Measurements from ENCODE around the gene PHACTR3. TPM values are rescaled to one million over a fixed set of nuclear protein-coding genes. Genes with fewer than 3 reads are reported as not detected.

PHACTR3 gene
- total RNA-seq, 4 donors from 2014 or later: 0.54 to 0.81 (median 0.59) TPM; not detected in 1

DNA sequence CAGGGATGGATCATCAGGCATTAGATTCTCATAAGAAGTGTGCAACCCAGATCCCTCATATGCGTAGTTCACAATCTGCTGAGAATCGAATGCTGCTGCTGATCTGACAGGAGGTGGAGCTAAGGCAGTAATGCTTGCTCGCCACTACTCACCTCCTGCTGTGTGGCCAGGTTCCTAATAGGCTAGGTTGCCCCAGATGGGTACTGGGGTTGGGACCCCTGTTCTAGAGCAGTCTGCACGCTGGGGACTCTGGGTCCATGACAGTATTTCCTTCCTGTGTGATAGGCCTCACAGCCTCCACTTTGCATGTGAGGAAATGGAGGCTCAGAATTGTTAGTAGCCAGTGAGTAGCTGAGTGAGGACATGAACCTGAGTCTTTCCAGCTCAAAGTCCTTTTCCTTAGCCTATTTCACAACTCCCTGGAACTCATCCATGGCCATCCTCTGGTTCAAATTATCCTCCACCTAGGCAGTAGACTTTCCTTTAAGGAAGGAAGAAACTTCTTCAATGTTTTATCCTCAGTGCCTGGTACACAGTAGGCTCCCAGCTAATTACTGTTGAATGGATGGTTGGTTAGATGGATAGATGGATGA is 211.9 kb downstream of the PHACTR3 start:
- 100% methylated on average over 2 of the region's 4 CpGs for WGBS, 2 donors (ENCODE audit: low coverage in 1 of 2)
- peaks cover 10% of the 10 kb centered on the region for H3K27me3 ChIP-seq
- no peaks in the 10 kb centered on the region for H3K36me3 ChIP-seq
- H3K4me1 ChIP-seq: peaks cover 0 to 7% (median 0%) of the 10 kb centered on the region in 3 donors
- no peak overlapping the region for H3K4me3 ChIP-seq
- TF ChIP-seq POLR2AphosphoS5 (IDR thresholded peaks at IDR 0.05) (no peak), EP300 (IDR thresholded peaks at IDR 0.05) (no peak), POLR2A (IDR thresholded peaks at IDR 0.05) (no peak)
- TF ChIP-seq, protein P1, sequence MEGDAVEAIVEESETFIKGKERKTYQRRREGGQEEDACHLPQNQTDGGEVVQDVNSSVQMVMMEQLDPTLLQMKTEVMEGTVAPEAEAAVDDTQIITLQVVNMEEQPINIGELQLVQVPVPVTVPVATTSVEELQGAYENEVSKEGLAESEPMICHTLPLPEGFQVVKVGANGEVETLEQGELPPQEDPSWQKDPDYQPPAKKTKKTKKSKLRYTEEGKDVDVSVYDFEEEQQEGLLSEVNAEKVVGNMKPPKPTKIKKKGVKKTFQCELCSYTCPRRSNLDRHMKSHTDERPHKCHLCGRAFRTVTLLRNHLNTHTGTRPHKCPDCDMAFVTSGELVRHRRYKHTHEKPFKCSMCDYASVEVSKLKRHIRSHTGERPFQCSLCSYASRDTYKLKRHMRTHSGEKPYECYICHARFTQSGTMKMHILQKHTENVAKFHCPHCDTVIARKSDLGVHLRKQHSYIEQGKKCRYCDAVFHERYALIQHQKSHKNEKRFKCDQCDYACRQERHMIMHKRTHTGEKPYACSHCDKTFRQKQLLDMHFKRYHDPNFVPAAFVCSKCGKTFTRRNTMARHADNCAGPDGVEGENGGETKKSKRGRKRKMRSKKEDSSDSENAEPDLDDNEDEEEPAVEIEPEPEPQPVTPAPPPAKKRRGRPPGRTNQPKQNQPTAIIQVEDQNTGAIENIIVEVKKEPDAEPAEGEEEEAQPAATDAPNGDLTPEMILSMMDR (IDR thresholded peaks at IDR 0.05): no peak
- H3K27ac ChIP-seq: no peak overlapping the region
- ATAC-seq: no peak
- no peaks in the 10 kb centered on the region for H3K9me3 ChIP-seq

DNA sequence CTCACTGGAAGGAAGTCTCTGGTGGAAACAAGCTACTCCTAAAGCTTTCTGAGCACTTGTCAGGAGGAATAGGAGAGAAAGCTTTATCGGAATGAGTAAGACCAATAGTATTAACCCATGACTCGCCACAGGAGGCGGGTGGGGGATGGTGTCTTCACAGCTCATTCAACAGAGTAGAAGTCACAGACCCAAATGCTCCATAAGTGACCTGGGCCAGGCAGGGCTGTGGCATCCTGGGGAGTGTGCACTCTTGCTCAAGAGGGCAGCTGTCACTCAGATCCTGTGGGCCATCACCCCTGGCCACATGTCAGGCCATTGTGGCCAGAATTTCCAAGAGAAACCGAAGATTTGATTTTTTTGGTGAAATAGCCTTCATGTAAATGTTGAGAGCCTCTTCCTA is 213.1 kb downstream of the PHACTR3 start:
- Histone ChIP-seq H3K27ac (no peak overlapping the region), H3K9me3 (no peaks in the 10 kb centered on the region), H3K4me3 (no peak overlapping the region), H3K27me3 (peaks cover 10% of the 10 kb centered on the region), H3K4me1 (peaks cover 0 to 7% (median 0%) of the 10 kb centered on the region in 3 donors), H3K36me3 (no peaks in the 10 kb centered on the region)
- no peak for ATAC-seq
- TF ChIP-seq POLR2AphosphoS5 (IDR thresholded peaks at IDR 0.05): no peak
- TF ChIP-seq POLR2A (IDR thresholded peaks at IDR 0.05): no peak
- TF ChIP-seq, protein P1 (IDR thresholded peaks at IDR 0.05): no peak
- no peak for TF ChIP-seq EP300 (IDR thresholded peaks at IDR 0.05)
- 91 to 93% methylated on average over 1 to 3 of the region's 4 CpGs for WGBS, 2 donors (ENCODE audit: low coverage in 1 of 2)

DNA sequence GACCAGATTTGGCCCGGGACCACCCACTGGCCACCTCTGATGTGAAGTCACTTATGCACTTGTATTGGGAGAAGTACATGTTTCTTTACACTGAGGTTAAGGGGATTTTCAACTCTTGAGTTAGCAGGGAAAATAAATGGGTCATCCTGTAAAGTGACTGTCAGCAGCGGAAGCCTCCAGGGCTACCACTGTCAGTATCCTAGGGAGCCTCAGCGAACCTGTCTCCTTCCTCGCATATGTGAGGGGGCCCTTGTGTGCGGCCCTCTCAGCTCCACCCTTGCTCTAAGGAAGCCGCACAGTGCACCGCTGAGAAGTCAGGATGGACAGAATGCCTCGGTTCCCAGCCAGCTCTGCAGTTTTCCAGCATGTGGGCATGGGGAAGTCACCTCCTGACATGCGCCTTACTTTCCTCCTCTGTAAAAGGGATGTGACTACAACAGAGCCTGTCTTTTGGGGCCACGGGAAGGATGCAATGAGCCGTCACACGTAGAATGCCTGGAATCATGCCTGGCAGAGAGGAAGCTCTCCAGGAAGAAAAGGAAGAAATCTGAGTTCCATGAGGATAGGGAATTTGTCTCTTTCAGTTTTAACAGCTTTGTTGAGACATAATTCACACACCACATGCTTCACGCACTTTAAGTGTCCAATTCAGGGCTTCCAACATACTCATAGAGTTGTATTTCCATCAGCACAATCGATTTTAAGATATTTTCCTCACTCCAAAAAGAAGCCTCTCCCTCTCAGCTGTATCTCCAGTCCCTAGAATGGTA is 213.7 kb downstream of the PHACTR3 start:
- ATAC-seq: no peak
- no peak overlapping the region for H3K27ac ChIP-seq
- peaks cover 0 to 9% (median 0%) of the 10 kb centered on the region in 3 donors for H3K4me1 ChIP-seq
- WGBS, 2 donors (ENCODE audit: low coverage in 1 of 2): 74 to 78% methylated on average over 10 to 14 of the region's 14 CpGs
- H3K36me3 ChIP-seq: no peaks in the 10 kb centered on the region
- H3K27me3 ChIP-seq: peaks cover 10% of the 10 kb centered on the region
- H3K4me3 ChIP-seq: no peak overlapping the region
- no peaks in the 10 kb centered on the region for H3K9me3 ChIP-seq
- TF ChIP-seq EP300 (IDR thresholded peaks at IDR 0.05) (no peak), POLR2A (IDR thresholded peaks at IDR 0.05) (no peak), POLR2AphosphoS5 (IDR thresholded peaks at IDR 0.05) (no peak)
- TF ChIP-seq, protein P1 (IDR thresholded peaks at IDR 0.05): no peak

DNA sequence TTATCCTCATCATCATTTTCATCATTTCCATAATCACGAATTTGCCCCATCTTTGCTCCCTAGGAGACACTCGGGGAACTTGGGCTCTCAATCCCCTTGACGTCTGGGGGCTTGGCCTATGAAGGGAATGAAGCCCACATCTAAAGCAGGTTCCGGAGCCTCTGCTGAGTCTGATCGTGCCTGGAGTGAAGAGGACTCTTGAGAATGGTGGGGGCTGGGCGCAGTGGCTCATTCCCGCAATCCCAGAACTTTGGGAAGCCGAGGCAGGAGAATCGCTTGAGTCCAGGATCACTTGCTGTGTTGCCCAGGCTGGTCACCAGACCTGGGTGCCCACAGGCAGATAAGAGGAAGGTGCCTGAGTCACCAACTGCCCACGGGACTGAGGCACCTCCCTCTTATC is 214.6 kb downstream of the PHACTR3 start:
- no peak overlapping the region for H3K27ac ChIP-seq
- H3K4me1 ChIP-seq: peaks cover 0 to 18% (median 0%) of the 10 kb centered on the region in 3 donors
- H3K27me3 ChIP-seq: peaks cover 10% of the 10 kb centered on the region
- no peak overlapping the region for H3K4me3 ChIP-seq
- ATAC-seq: no peak
- no peaks in the 10 kb centered on the region for H3K9me3 ChIP-seq
- no peaks in the 10 kb centered on the region for H3K36me3 ChIP-seq
- TF ChIP-seq POLR2A (IDR thresholded peaks at IDR 0.05) (no peak), EP300 (IDR thresholded peaks at IDR 0.05) (no peak), POLR2AphosphoS5 (IDR thresholded peaks at IDR 0.05) (no peak)
- TF ChIP-seq, protein P1 (IDR thresholded peaks at IDR 0.05): no peak
- 88 to 90% methylated on average over 3 to 4 of the region's 10 CpGs for WGBS, 2 donors (ENCODE audit: low coverage in 1 of 2)

Data from gastroesophageal sphincter (tissue), 4 donors.